ENCODE results near the gene SSR4.
"Not testable (repeated sequence)": the region's sequence is repeated elsewhere in the genome, so short reads cannot be mapped to it uniquely, and the experiment has no call there.

The SSR4 gene

GRCh38 chrX:153804100-153804595, 9.7 kb downstream of the SSR4 start:
- DNase-seq (ENCODE audit: low read depth, low spot score), result no peak

GRCh38 chrX:153804621-153805020, 10.2 kb downstream of the SSR4 start:
- DNase-seq (ENCODE audit: low read depth, low spot score), result no peak

GRCh38 chrX:153805436-153805835, 11.0 kb downstream of the SSR4 start:
- no peak for DNase-seq (ENCODE audit: low read depth, low spot score)

- no peak for DNase-seq (ENCODE audit: low read depth, low spot score)
Measured at GRCh38 chrX:153806999-153807575, 12.6 kb downstream of the SSR4 start.

GRCh38 chrX:153807976-153808375, 13.5 kb downstream of the SSR4 start:
- no peak for DNase-seq (ENCODE audit: low read depth, low spot score)

- DNase-seq (ENCODE audit: low read depth, low spot score), result peak; percentile 64
Measured at GRCh38 chrX:153812220-153812619, 17.8 kb downstream of the SSR4 start.

GRCh38 chrX:153813161-153813560, 18.7 kb downstream of the SSR4 start:
- DNase-seq (ENCODE audit: low read depth, low spot score), result no peak

GRCh38 chrX:153814591-153815315, 20.3 kb downstream of the SSR4 start:
- DNase-seq (ENCODE audit: low read depth, low spot score), result no peak

GRCh38 chrX:153816831-153817690, 22.6 kb downstream of the SSR4 start:
- peak; percentile 55 for DNase-seq (ENCODE audit: low read depth, low spot score)

- not testable (repeated sequence) for DNase-seq (ENCODE audit: low read depth, low spot score)
Measured at GRCh38 chrX:153818064-153818463, 23.6 kb downstream of the SSR4 start.

GRCh38 chrX:153818571-153819383, 24.3 kb downstream of the SSR4 start:
- DNase-seq (ENCODE audit: low read depth, low spot score), result peak; percentile 78

- DNase-seq (ENCODE audit: low read depth, low spot score), result peak; percentile 69
Measured at GRCh38 chrX:153819384-153820040, 25.0 kb downstream of the SSR4 start.

GRCh38 chrX:153820601-153821000, 26.1 kb downstream of the SSR4 start:
- DNase-seq (ENCODE audit: low read depth, low spot score), result no peak

GRCh38 chrX:153821066-153821465, 26.6 kb downstream of the SSR4 start:
- DNase-seq (ENCODE audit: low read depth, low spot score), result no peak

GRCh38 chrX:153824348-153824747, 29.9 kb downstream of the SSR4 start:
- DNase-seq (ENCODE audit: low read depth, low spot score), result no peak

GRCh38 chrX:153825042-153825441, 30.6 kb downstream of the SSR4 start:
- no peak for DNase-seq (ENCODE audit: low read depth, low spot score)

GRCh38 chrX:153827016-153827415, 32.5 kb downstream of the SSR4 start:
- DNase-seq (ENCODE audit: low read depth, low spot score), result no peak

GRCh38 chrX:153827903-153828302, 33.4 kb downstream of the SSR4 start:
- DNase-seq (ENCODE audit: low read depth, low spot score), result no peak

- peak; percentile 59 for DNase-seq (ENCODE audit: low read depth, low spot score)
Measured at GRCh38 chrX:153828308-153828707, 33.8 kb downstream of the SSR4 start.

- peak; percentile 83 for DNase-seq (ENCODE audit: low read depth, low spot score)
Measured at GRCh38 chrX:153828723-153829548, 34.5 kb downstream of the SSR4 start.

Measured in ELF-1 (cell line).